NB4 (cell line): Measurements from ENCODE around the gene SESN1.

Experiments
- DNase-seq: peaks from one replicate; pipeline ENCODE4 v3.0.0; 2010; ENCODE audit warnings: low read depth
- H3K4me3 ChIP-seq: one replicate; pipeline ENCODE4 v1.5.1; 2011; ENCODE audit warnings: mild to moderate bottlenecking, low read depth, low read length, moderate library complexity
- CTCF ChIP-seq: IDR thresholded peaks from one replicate; pipeline ENCODE4 v1.5.1; 2012; ENCODE audit warnings: low read depth, low read length
- MAX ChIP-seq: IDR thresholded peaks from 2 replicates; pipeline ENCODE4 v1.6.1; 2011; ENCODE audit warnings: low read depth, low read length
- MYC ChIP-seq: IDR thresholded peaks from 2 replicates; pipeline ENCODE4 v1.6.1; 2011; ENCODE audit warnings: low read depth, low read length
- POLR2A ChIP-seq: IDR thresholded peaks from 2 replicates; pipeline ENCODE4 v1.6.1; 2011; ENCODE audit warnings: mild to moderate bottlenecking; ENCODE audit not compliant: insufficient read length; ENCODE audit errors: extremely low read depth

Gene SESN1

GRCh38 chr6:109048670-109049415, 45.8 kb downstream of the SESN1 start:
- TF ChIP-seq CTCF: no peak
- TF ChIP-seq POLR2A: no peak
- no peak for TF ChIP-seq MYC
- TF ChIP-seq MAX: no peak
- no peak overlapping the region for H3K4me3 ChIP-seq
- no peak for DNase-seq

- no peak for TF ChIP-seq POLR2A
- TF ChIP-seq CTCF: no peak
- no peak for TF ChIP-seq MAX
- no peak for TF ChIP-seq MYC
- H3K4me3 ChIP-seq: no peak overlapping the region
- DNase-seq: no peak
These were observed 46.5 kb downstream of the SESN1 start for GRCh38 chr6:109048176-109048575.

GRCh38 chr6:109045493-109045892, 49.2 kb downstream of the SESN1 start:
- TF ChIP-seq POLR2A: no peak
- no peak for TF ChIP-seq CTCF
- no peak for TF ChIP-seq MAX
- no peak for TF ChIP-seq MYC
- H3K4me3 ChIP-seq: no peak overlapping the region

GRCh38 chr6:109039795-109040194, 54.9 kb downstream of the SESN1 start:
- no peak overlapping the region for H3K4me3 ChIP-seq
- TF ChIP-seq CTCF: no peak
- TF ChIP-seq MAX: no peak
- no peak for TF ChIP-seq POLR2A
- no peak for TF ChIP-seq MYC
- DNase-seq: peak; percentile 67

More at GRCh38 chr6:109045493-109045892, 49.2 kb downstream of the SESN1 start:
- DNase-seq: no peak

GRCh38 chr6:109038837-109039398, 55.7 kb downstream of the SESN1 start:
- no peak for TF ChIP-seq CTCF
- no peak for TF ChIP-seq POLR2A
- no peak for TF ChIP-seq MAX
- TF ChIP-seq MYC: no peak
- no peak for DNase-seq

More at GRCh38 chr6:109038837-109039398, 55.7 kb downstream of the SESN1 start:
- no peak overlapping the region for H3K4me3 ChIP-seq
